Liver (tissue), 9 donors: ENCODE measurements around the gene DNAAF1. TPM values are rescaled to one million over a fixed set of nuclear protein-coding genes. Genes with fewer than 3 reads are reported as not detected.

ENCODE experiments used
- DNase-seq: peaks from one replicate; pipeline ENCODE4 v3.0.0-alpha.2; 2017; ENCODE audit warnings: low spot score
- H3K27ac ChIP-seq, 2 donors: one replicate each; pipeline ENCODE4 v1.7.0; 2013; ENCODE audit warnings: inconsistent platforms in 2 of 2, low read length in 2 of 2, control low read depth in 1 of 2, low read depth in 1 of 2, mild to moderate bottlenecking in 1 of 2
- H3K27me3 ChIP-seq, 4 donors: one replicate each; pipeline versions ENCODE4 v1.6.1 to v1.7.0; 2013; ENCODE audit warnings: low read length in 3 of 4, inconsistent platforms in 1 of 4, mild to moderate bottlenecking in 1 of 4, moderate library complexity in 1 of 4; ENCODE audit not compliant: control insufficient read depth in 4 of 4, insufficient read depth in 4 of 4
- H3K36me3 ChIP-seq, 4 donors: one replicate each; pipeline versions ENCODE4 v1.6.1 to v1.7.0; 2013; ENCODE audit warnings: low read length in 3 of 4, mild to moderate bottlenecking in 3 of 4, low read depth in 1 of 4, moderate library complexity in 1 of 4; ENCODE audit not compliant: control insufficient read depth in 4 of 4, insufficient read depth in 3 of 4
- H3K4me1 ChIP-seq, 4 donors: one replicate each; pipeline versions ENCODE4 v1.6.1 to v1.7.0; 2013; ENCODE audit warnings: low read length in 3 of 4, mild to moderate bottlenecking in 3 of 4, moderate library complexity in 1 of 4; ENCODE audit not compliant: control insufficient read depth in 4 of 4, insufficient read depth in 4 of 4
- H3K4me3 ChIP-seq, 3 donors: one replicate each; pipeline versions ENCODE4 v1.6.1 to v1.7.0; 2013; ENCODE audit warnings: low read length in 3 of 3, control low read depth in 1 of 3, low read depth in 1 of 3, mild to moderate bottlenecking in 1 of 3
- H3K9ac ChIP-seq, 2 donors: one replicate each; pipeline ENCODE4 v1.7.0; 2013; ENCODE audit warnings: low read length in 2 of 2, mild to moderate bottlenecking in 2 of 2, moderate library complexity in 2 of 2, control low read depth in 1 of 2, low read depth in 1 of 2
- H3K9me3 ChIP-seq, 4 donors: one replicate each; pipeline versions ENCODE4 v1.6.1 to v1.7.0; 2013; ENCODE audit warnings: low read length in 3 of 4; ENCODE audit not compliant: control insufficient read depth in 4 of 4
- EGR1 ChIP-seq, 2 donors: IDR thresholded peaks; 2 replicates each; pipeline ENCODE4 v1.6.1; 2016 to 2018; ENCODE audit warnings: antibody characterized with exemption in 2 of 2, low read depth in 2 of 2
- FOXA1 ChIP-seq: IDR thresholded peaks from 2 replicates; pipeline ENCODE4 v1.6.1; 2016; ENCODE audit warnings: antibody characterized with exemption
- FOXA2 ChIP-seq: IDR thresholded peaks from 2 replicates; pipeline ENCODE4 v1.6.1; 2016; ENCODE audit warnings: antibody characterized with exemption
- GABPA ChIP-seq, 2 donors: IDR thresholded peaks in 1 of 2; conservative IDR thresholded peaks in 1 of 2; 2 replicates each; pipeline ENCODE4 v1.6.1; 2016; ENCODE audit warnings: antibody characterized with exemption in 2 of 2, mild to moderate bottlenecking in 1 of 2, moderate library complexity in 1 of 2
- HNF4A ChIP-seq, 2 donors: conservative IDR thresholded peaks; 2 replicates each; pipeline ENCODE4 v1.6.1; 2016; ENCODE audit warnings: antibody characterized with exemption in 2 of 2, mild to moderate bottlenecking in 2 of 2
- HNF4G ChIP-seq: IDR thresholded peaks from 2 replicates; pipeline ENCODE4 v1.6.1; 2016; ENCODE audit warnings: antibody characterized with exemption
- JUND ChIP-seq, 2 donors: IDR thresholded peaks; 2 replicates each; pipeline ENCODE4 v1.6.1; 2016; ENCODE audit warnings: antibody characterized with exemption in 2 of 2
- MAX ChIP-seq: IDR thresholded peaks from 2 replicates; pipeline ENCODE4 v1.6.1; 2016; ENCODE audit warnings: antibody characterized with exemption
- NR2F2 ChIP-seq: IDR thresholded peaks from 2 replicates; pipeline ENCODE4 v1.6.1; 2016; ENCODE audit warnings: antibody characterized with exemption
- RAD21 ChIP-seq, 2 donors: IDR thresholded peaks; 2 replicates each; pipeline ENCODE4 v1.6.1; 2016; ENCODE audit warnings: antibody characterized with exemption in 2 of 2, mild to moderate bottlenecking in 2 of 2
- RXRA ChIP-seq, 2 donors: IDR thresholded peaks; 2 replicates each; pipeline ENCODE4 v1.6.1; 2017 to 2018; ENCODE audit warnings: antibody characterized with exemption in 2 of 2, mild to moderate bottlenecking in 1 of 2
- SP1 ChIP-seq: IDR thresholded peaks from 2 replicates; pipeline ENCODE4 v1.6.1; 2018; ENCODE audit warnings: antibody characterized with exemption, mild to moderate bottlenecking
- TAF1 ChIP-seq: conservative IDR thresholded peaks from 2 replicates; pipeline ENCODE4 v1.6.1; 2016; ENCODE audit warnings: antibody characterized with exemption, mild to moderate bottlenecking
- YY1 ChIP-seq: IDR thresholded peaks from 2 replicates; pipeline ENCODE4 v1.6.1; 2016; ENCODE audit warnings: antibody characterized with exemption, mild to moderate bottlenecking
- WGBS: extraction: QIAGEN DNeasy Blood & Tissue Kit; methylation state at CpG from one replicate; pipeline ENCODE4 v1.1.7; 2013; 5-methylcytosine and 5-hydroxymethylcytosine counted together
- polyA plus RNA-seq, 2 donors: library from polyadenylated mRNA; stranded (reverse) in 1 of 2; unstranded in 1 of 2; fragments of 200-250 nt in 1 of 2; fragments of >200 nt in 1 of 2; fragmentation: Nextera tagmentation in 1 of 2; extraction: Ambion mirVana in 1 of 2; gene quantifications; one replicate each; pipeline versions ENCODE4 v1.2.1 to v1.2.3, GENCODE V29; 2013 to 2015
- total RNA-seq, 2 donors: library from RNA; depleted of rRNA; stranded (reverse); fragments of >200 nt; gene quantifications; one replicate each; pipeline ENCODE4 v1.2.3, GENCODE V29; 2014
- TF ChIP-seq, protein P1 (sequence below): fragments of 150-350 bp; IDR thresholded peaks from 2 replicates; pipeline ENCODE4 v1.5.1; 2017; ENCODE audit warnings: improper control_type of control experiment, low read depth, low read length; ENCODE audit not compliant: missing input control
- TF ChIP-seq, protein P2 (sequence below): IDR thresholded peaks from 2 replicates; pipeline ENCODE4 v1.6.1; 2016; ENCODE audit warnings: antibody characterized with exemption
- TF ChIP-seq, protein P3 (sequence below): IDR thresholded peaks from 2 replicates; pipeline ENCODE4 v1.6.1; 2016; ENCODE audit warnings: antibody characterized with exemption
- TF ChIP-seq, protein P4 (sequence below): IDR thresholded peaks from 2 replicates; pipeline ENCODE4 v1.6.1; 2016; ENCODE audit warnings: antibody characterized with exemption, mild to moderate bottlenecking
- donor health status: healthy.
- donor health status: healthy.
- donor health status: healthy.
- donor health status: healthy.
- donor health status: healthy.

Gene DNAAF1
- total and polyA plus RNA-seq, 4 donors: under 0.01 to 0.08 (median 0.06) TPM; not detected in 1

DNA sequence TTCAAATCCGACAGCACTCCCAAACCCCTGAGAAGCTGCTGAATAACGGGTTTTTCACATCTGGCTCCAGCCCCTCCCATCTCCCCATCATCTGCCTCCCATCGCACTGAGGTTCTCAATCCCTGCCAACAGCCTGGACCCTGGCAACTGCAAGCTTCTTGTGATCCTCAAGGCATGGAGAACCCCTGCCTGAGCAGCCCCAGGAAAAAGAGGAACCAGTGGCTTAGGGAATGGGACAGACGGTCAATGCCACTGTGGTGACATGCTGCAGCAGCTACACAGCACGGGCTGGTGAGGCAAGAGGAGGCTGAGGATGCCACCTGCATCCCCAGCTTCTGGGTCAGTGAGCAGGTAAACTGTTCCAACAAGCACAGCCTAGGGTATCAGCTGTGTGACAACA lies 25.1 kb upstream of the DNAAF1 start:
- H3K4me3 ChIP-seq: no peak overlapping the region
- TF ChIP-seq, protein P1, sequence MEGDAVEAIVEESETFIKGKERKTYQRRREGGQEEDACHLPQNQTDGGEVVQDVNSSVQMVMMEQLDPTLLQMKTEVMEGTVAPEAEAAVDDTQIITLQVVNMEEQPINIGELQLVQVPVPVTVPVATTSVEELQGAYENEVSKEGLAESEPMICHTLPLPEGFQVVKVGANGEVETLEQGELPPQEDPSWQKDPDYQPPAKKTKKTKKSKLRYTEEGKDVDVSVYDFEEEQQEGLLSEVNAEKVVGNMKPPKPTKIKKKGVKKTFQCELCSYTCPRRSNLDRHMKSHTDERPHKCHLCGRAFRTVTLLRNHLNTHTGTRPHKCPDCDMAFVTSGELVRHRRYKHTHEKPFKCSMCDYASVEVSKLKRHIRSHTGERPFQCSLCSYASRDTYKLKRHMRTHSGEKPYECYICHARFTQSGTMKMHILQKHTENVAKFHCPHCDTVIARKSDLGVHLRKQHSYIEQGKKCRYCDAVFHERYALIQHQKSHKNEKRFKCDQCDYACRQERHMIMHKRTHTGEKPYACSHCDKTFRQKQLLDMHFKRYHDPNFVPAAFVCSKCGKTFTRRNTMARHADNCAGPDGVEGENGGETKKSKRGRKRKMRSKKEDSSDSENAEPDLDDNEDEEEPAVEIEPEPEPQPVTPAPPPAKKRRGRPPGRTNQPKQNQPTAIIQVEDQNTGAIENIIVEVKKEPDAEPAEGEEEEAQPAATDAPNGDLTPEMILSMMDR: no peak
- no peak for TF ChIP-seq RXRA (IDR thresholded peaks at IDR 0.05)
- TF ChIP-seq, protein P2, sequence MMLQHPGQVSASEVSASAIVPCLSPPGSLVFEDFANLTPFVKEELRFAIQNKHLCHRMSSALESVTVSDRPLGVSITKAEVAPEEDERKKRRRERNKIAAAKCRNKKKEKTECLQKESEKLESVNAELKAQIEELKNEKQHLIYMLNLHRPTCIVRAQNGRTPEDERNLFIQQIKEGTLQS: no peak
- TF ChIP-seq YY1: no peak
- TF ChIP-seq, protein P3, sequence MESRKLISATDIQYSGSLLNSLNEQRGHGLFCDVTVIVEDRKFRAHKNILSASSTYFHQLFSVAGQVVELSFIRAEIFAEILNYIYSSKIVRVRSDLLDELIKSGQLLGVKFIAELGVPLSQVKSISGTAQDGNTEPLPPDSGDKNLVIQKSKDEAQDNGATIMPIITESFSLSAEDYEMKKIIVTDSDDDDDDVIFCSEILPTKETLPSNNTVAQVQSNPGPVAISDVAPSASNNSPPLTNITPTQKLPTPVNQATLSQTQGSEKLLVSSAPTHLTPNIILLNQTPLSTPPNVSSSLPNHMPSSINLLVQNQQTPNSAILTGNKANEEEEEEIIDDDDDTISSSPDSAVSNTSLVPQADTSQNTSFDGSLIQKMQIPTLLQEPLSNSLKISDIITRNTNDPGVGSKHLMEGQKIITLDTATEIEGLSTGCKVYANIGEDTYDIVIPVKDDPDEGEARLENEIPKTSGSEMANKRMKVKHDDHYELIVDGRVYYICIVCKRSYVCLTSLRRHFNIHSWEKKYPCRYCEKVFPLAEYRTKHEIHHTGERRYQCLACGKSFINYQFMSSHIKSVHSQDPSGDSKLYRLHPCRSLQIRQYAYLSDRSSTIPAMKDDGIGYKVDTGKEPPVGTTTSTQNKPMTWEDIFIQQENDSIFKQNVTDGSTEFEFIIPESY: no peak
- TF ChIP-seq GABPA (IDR thresholded peaks at IDR 0.05 in 1 of 2, conservative IDR thresholded peaks at IDR 0.05 in 1 of 2): no peak
- TF ChIP-seq FOXA2: no peak
- TF ChIP-seq HNF4A (conservative IDR thresholded peaks at IDR 0.05): no peak
- TF ChIP-seq MAX: no peak
- no peak for TF ChIP-seq HNF4G
- TF ChIP-seq FOXA1: no peak
- TF ChIP-seq RAD21 (IDR thresholded peaks at IDR 0.05): no peak
- no peak for TF ChIP-seq TAF1
- H3K27me3 ChIP-seq: no peaks in the 10 kb centered on the region
- no peak overlapping the region for H3K9ac ChIP-seq
- H3K9me3 ChIP-seq: no peaks in the 10 kb centered on the region
- no peak overlapping the region for H3K27ac ChIP-seq
- peaks cover 0 to 4% (median 1%) of the 10 kb centered on the region in 4 donors for H3K36me3 ChIP-seq
- peaks cover 7 to 16% (median 12%) of the 10 kb centered on the region in 4 donors for H3K4me1 ChIP-seq
- no peak for DNase-seq
- 85% methylated on average over 5 of the region's 5 CpGs for WGBS

GRCh38 chr16:84121007-84121406 lies 24.1 kb upstream of the DNAAF1 start:
- WGBS: 93% methylated on average over 10 of the region's 10 CpGs
- no peak for DNase-seq
- TF ChIP-seq RAD21 (IDR thresholded peaks at IDR 0.05): no peak
- no peak for TF ChIP-seq RXRA (IDR thresholded peaks at IDR 0.05)
- no peak for TF ChIP-seq EGR1 (IDR thresholded peaks at IDR 0.05; ENCODE audit: low read depth in 2 of 2)
- TF ChIP-seq JUND (IDR thresholded peaks at IDR 0.05): no peak
- no peak for TF ChIP-seq FOXA1
- TF ChIP-seq GABPA (IDR thresholded peaks at IDR 0.05 in 1 of 2, conservative IDR thresholded peaks at IDR 0.05 in 1 of 2): no peak
- no peak for TF ChIP-seq HNF4G
- TF ChIP-seq YY1: no peak
- TF ChIP-seq, protein P2: no peak
- TF ChIP-seq NR2F2: no peak
- no peak for TF ChIP-seq HNF4A (conservative IDR thresholded peaks at IDR 0.05)
- TF ChIP-seq, protein P1: no peak
- TF ChIP-seq, protein P4, sequence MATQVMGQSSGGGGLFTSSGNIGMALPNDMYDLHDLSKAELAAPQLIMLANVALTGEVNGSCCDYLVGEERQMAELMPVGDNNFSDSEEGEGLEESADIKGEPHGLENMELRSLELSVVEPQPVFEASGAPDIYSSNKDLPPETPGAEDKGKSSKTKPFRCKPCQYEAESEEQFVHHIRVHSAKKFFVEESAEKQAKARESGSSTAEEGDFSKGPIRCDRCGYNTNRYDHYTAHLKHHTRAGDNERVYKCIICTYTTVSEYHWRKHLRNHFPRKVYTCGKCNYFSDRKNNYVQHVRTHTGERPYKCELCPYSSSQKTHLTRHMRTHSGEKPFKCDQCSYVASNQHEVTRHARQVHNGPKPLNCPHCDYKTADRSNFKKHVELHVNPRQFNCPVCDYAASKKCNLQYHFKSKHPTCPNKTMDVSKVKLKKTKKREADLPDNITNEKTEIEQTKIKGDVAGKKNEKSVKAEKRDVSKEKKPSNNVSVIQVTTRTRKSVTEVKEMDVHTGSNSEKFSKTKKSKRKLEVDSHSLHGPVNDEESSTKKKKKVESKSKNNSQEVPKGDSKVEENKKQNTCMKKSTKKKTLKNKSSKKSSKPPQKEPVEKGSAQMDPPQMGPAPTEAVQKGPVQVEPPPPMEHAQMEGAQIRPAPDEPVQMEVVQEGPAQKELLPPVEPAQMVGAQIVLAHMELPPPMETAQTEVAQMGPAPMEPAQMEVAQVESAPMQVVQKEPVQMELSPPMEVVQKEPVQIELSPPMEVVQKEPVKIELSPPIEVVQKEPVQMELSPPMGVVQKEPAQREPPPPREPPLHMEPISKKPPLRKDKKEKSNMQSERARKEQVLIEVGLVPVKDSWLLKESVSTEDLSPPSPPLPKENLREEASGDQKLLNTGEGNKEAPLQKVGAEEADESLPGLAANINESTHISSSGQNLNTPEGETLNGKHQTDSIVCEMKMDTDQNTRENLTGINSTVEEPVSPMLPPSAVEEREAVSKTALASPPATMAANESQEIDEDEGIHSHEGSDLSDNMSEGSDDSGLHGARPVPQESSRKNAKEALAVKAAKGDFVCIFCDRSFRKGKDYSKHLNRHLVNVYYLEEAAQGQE: no peak
- TF ChIP-seq TAF1: no peak
- TF ChIP-seq SP1: no peak
- TF ChIP-seq MAX: no peak
- TF ChIP-seq, protein P3: no peak
- TF ChIP-seq FOXA2: no peak

More at GRCh38 chr16:84121007-84121406, 24.1 kb upstream of the DNAAF1 start:
- Histone ChIP-seq H3K9me3 (no peaks in the 10 kb centered on the region), H3K36me3 (peaks cover 0 to 4% (median 1%) of the 10 kb centered on the region in 4 donors), H3K27ac (no peak overlapping the region), H3K27me3 (no peaks in the 10 kb centered on the region), H3K4me1 (peaks cover 3 to 8% (median 6%) of the 10 kb centered on the region in 4 donors), H3K4me3 (no peak overlapping the region), H3K9ac (no peak overlapping the region)
